Measurements from ENCODE around the gene RETREG3. TPM values are rescaled to one million over a fixed set of nuclear protein-coding genes. Genes with fewer than 3 reads are reported as not detected.

RETREG3 gene
- total and polyA plus RNA-seq, 2 of the 13 experiments (the other 11 are each of a cell fraction or from before 2014, with no cell fraction given): 47.0 to 55.8 TPM

DNA sequence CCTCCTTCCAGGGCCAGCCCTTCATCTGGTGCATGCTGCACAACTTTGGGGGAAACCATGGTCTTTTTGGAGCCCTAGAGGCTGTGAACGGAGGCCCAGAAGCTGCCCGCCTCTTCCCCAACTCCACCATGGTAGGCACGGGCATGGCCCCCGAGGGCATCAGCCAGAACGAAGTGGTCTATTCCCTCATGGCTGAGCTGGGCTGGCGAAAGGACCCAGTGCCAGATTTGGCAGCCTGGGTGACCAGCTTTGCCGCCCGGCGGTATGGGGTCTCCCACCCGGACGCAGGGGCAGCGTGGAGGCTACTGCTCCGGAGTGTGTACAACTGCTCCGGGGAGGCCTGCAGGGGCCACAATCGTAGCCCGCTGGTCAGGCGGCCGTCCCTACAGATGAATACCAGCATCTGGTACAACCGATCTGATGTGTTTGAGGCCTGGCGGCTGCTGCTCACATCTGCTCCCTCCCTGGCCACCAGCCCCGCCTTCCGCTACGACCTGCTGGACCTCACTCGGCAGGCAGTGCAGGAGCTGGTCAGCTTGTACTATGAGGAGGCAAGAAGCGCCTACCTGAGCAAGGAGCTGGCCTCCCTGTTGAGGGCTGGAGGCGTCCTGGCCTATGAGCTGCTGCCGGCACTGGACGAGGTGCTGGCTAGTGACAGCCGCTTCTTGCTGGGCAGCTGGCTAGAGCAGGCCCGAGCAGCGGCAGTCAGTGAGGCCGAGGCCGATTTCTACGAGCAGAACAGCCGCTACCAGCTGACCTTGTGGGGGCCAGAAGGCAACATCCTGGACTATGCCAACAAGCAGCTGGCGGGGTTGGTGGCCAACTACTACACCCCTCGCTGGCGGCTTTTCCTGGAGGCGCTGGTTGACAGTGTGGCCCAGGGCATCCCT, 65.7 kb downstream of the RETREG3 start (continued):
- TF ChIP-seq, protein P1, sequence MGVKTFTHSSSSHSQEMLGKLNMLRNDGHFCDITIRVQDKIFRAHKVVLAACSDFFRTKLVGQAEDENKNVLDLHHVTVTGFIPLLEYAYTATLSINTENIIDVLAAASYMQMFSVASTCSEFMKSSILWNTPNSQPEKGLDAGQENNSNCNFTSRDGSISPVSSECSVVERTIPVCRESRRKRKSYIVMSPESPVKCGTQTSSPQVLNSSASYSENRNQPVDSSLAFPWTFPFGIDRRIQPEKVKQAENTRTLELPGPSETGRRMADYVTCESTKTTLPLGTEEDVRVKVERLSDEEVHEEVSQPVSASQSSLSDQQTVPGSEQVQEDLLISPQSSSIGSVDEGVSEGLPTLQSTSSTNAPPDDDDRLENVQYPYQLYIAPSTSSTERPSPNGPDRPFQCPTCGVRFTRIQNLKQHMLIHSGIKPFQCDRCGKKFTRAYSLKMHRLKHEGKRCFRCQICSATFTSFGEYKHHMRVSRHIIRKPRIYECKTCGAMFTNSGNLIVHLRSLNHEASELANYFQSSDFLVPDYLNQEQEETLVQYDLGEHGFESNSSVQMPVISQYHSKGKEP (CRISPR knock-in tag; IDR thresholded peaks at IDR 0.05): no peak
- TF ChIP-seq NFE2L1 (CRISPR knock-in tag; IDR thresholded peaks at IDR 0.05; ENCODE audit: borderline replicate concordance) (no peak), ZNF687 (CRISPR knock-in tag; IDR thresholded peaks at IDR 0.05) (peak; percentile 63), RBFOX2 (IDR thresholded peaks at IDR 0.05; ENCODE audit: low read depth, low read length) (peak; percentile 67), TSC22D2 (CRISPR knock-in tag; IDR thresholded peaks at IDR 0.05; ENCODE audit: borderline replicate concordance) (no peak), KDM1A (CRISPR knock-in tag; IDR thresholded peaks at IDR 0.05) (no peak), MXI1 (IDR thresholded peaks at IDR 0.05; ENCODE audit: borderline replicate concordance, low read depth, low read length) (no peak), ZNF292 (CRISPR knock-in tag; IDR thresholded peaks at IDR 0.05; ENCODE audit: borderline replicate concordance, low read depth) (no peak), PHF20 (CRISPR knock-in tag; IDR thresholded peaks at IDR 0.05) (no peak), RBM22 (optimal IDR thresholded peaks at IDR 0.05; ENCODE audit: low read length) (peak; percentile 19), ISL2 (CRISPR knock-in tag; IDR thresholded peaks at IDR 0.05) (no peak), ZKSCAN1 (IDR thresholded peaks at IDR 0.05; ENCODE audit: low read length) (no peak), ZBTB4 (CRISPR knock-in tag; IDR thresholded peaks at IDR 0.05; ENCODE audit: borderline replicate concordance) (no peak)
- TF ChIP-seq, protein P2, sequence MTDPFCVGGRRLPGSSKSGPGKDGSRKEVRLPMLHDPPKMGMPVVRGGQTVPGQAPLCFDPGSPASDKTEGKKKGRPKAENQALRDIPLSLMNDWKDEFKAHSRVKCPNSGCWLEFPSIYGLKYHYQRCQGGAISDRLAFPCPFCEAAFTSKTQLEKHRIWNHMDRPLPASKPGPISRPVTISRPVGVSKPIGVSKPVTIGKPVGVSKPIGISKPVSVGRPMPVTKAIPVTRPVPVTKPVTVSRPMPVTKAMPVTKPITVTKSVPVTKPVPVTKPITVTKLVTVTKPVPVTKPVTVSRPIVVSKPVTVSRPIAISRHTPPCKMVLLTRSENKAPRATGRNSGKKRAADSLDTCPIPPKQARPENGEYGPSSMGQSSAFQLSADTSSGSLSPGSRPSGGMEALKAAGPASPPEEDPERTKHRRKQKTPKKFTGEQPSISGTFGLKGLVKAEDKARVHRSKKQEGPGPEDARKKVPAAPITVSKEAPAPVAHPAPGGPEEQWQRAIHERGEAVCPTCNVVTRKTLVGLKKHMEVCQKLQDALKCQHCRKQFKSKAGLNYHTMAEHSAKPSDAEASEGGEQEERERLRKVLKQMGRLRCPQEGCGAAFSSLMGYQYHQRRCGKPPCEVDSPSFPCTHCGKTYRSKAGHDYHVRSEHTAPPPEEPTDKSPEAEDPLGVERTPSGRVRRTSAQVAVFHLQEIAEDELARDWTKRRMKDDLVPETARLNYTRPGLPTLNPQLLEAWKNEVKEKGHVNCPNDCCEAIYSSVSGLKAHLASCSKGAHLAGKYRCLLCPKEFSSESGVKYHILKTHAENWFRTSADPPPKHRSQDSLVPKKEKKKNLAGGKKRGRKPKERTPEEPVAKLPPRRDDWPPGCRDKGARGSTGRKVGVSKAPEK (CRISPR knock-in tag; IDR thresholded peaks at IDR 0.05; ENCODE audit: borderline replicate concordance): no peak

Data from HepG2 (cell line).